Activated CD8-positive, alpha-beta memory T cell treated with anti-CD3 and anti-CD28 coated beads, Interleukin-2, amount 50 U/mL, for 1 hour (primary cell): Measurements from ENCODE around the gene MAN1C1.
A peak's percentile ranks its signal among the peaks of the same experiment; 100 is the strongest.

ENCODE experiments used
- DNase-seq: peaks from one replicate; pipeline ENCODE4 v3.0.0-alpha.2; 2020; ENCODE audit errors: extremely low read depth

MAN1C1 gene

GRCh38 chr1:25616095-25616986 is at the start of gene MAN1C1:
Gene MAN1C1, plus strand, starts transcription at chr1:25616791. Its CDS starts 1,007 bp downstream, at chr1:25617798.
- peak; percentile 49 for DNase-seq

GRCh38 chr1:25567710-25568089 is 48.9 kb upstream of the MAN1C1 start:
- DNase-seq: no peak

GRCh38 chr1:25568090-25568833 is 48.3 kb upstream of the MAN1C1 start:
- no peak for DNase-seq

- no peak for DNase-seq
These were observed 47.6 kb upstream of the MAN1C1 start for GRCh38 chr1:25568834-25569596.

GRCh38 chr1:25569597-25570396 is 46.8 kb upstream of the MAN1C1 start:
- DNase-seq: no peak

- DNase-seq: no peak
These were observed 45.6 kb upstream of the MAN1C1 start for GRCh38 chr1:25570798-25571521.

- no peak for DNase-seq
These were observed 45.0 kb upstream of the MAN1C1 start for GRCh38 chr1:25571522-25571970.

- no peak for DNase-seq
These were observed 44.5 kb upstream of the MAN1C1 start for GRCh38 chr1:25572107-25572506.

- no peak for DNase-seq
These were observed 43.6 kb upstream of the MAN1C1 start for GRCh38 chr1:25572708-25573590.

GRCh38 chr1:25573591-25573930 is 43.0 kb upstream of the MAN1C1 start:
- DNase-seq: no peak

GRCh38 chr1:25573961-25574360 is 42.6 kb upstream of the MAN1C1 start:
- no peak for DNase-seq

GRCh38 chr1:25575191-25575590 is 41.4 kb upstream of the MAN1C1 start:
- no peak for DNase-seq

GRCh38 chr1:25576459-25577133 is 40.0 kb upstream of the MAN1C1 start:
- no peak for DNase-seq

- no peak for DNase-seq
These were observed 39.3 kb upstream of the MAN1C1 start for GRCh38 chr1:25577134-25577920.

- no peak for DNase-seq
These were observed 37.0 kb upstream of the MAN1C1 start for GRCh38 chr1:25579292-25580252.

GRCh38 chr1:25580927-25581326 is 35.7 kb upstream of the MAN1C1 start:
- DNase-seq: no peak

- DNase-seq: no peak
These were observed 34.8 kb upstream of the MAN1C1 start for GRCh38 chr1:25581764-25582163.
